H1 (cell line): ENCODE data around the gene GPSM1. TPM values are rescaled to one million over a fixed set of nuclear protein-coding genes. Genes with fewer than 3 reads are reported as not detected.

Experiments used
- CTCF ChIA-PET: fragments of 300-600 bp; sonication (Branson Sonifier 250); formaldehyde crosslinking; loops from one replicate; lab custom pipeline; 2021; ENCODE audit not compliant: partially characterized antibody; lab: Charles Lee
- POLR2A ChIA-PET: fragments of 300-600 bp; sonication (Branson Sonifier 250); formaldehyde crosslinking; loops from one replicate; lab custom pipeline; 2021; ENCODE audit warnings: inconsistent platforms; ENCODE audit not compliant: partially characterized antibody; lab: Charles Lee
- DNase-seq, 2 experiments: peaks; one replicate each; pipeline versions ENCODE4 v3.0.0 to v3.0.0-alpha.2; 2010 to 2022; ENCODE audit warnings: low spot score in 2 of 2, low read depth in 1 of 2, mixed read lengths in 1 of 2
- FAIRE-seq: peaks from 2 replicates; lab custom pipeline; 2011; peaks lifted over from hg19 to GRCh38; lab: Jason Lieb, UNC
- H2AFZ ChIP-seq: 2 replicates; pipeline ENCODE4 v1.8.1; 2012; ENCODE audit warnings: low read length, inconsistent platforms
- H2AK5ac ChIP-seq: 2 replicates; pipeline ENCODE4 v1.6.1; 2013; ENCODE audit warnings: low read depth, low read length
- H2BK120ac ChIP-seq: replicated peaks from 2 replicates; pipeline ENCODE3; 2013; ENCODE audit warnings: low read depth, low read length, inconsistent platforms
- H2BK12ac ChIP-seq: 2 replicates; pipeline ENCODE4 v1.6.1; 2013; ENCODE audit warnings: low read depth, low read length
- H2BK15ac ChIP-seq: 2 replicates; pipeline ENCODE4 v1.6.1; 2013; ENCODE audit warnings: low read length
- H2BK20ac ChIP-seq: 2 replicates; pipeline ENCODE4 v1.6.1; 2013; ENCODE audit warnings: low read length
- H2BK5ac ChIP-seq: 2 replicates; pipeline ENCODE4 v1.6.1; 2013; ENCODE audit warnings: low read depth, low read length
- H3K14ac ChIP-seq: 2 replicates; pipeline ENCODE4 v1.6.1; 2013; ENCODE audit warnings: inconsistent platforms; ENCODE audit not compliant: insufficient read length
- H3K18ac ChIP-seq: 2 replicates; pipeline ENCODE4 v1.6.1; 2013; ENCODE audit warnings: low read length; ENCODE audit errors: extremely low read depth
- H3K23ac ChIP-seq: 2 replicates; pipeline ENCODE4 v1.6.1; 2013; ENCODE audit warnings: inconsistent platforms; ENCODE audit not compliant: insufficient read length
- H3K23me2 ChIP-seq: 2 replicates; pipeline ENCODE4 v1.6.1; 2013; ENCODE audit warnings: low read depth, low read length
- H3K27ac ChIP-seq: 2 replicates; pipeline ENCODE4 v1.6.1; 2011; ENCODE audit warnings: low read depth, low read length, inconsistent platforms
- H3K27me3 ChIP-seq, 4 experiments: replicated peaks in 1 of 4; 1 replicate in 1 of 4; 2 replicates in 3 of 4; pipeline versions ENCODE4 v1.6.1 to v1.8.1; 2011 to 2013; ENCODE audit warnings: low read length in 3 of 4, mild to moderate bottlenecking in 3 of 4, inconsistent platforms in 2 of 4, mixed read lengths in 2 of 4, moderate library complexity in 1 of 4; ENCODE audit not compliant: control insufficient read depth in 3 of 4, insufficient read depth in 3 of 4; ENCODE audit errors: extremely low read depth in 1 of 4
- H3K36me3 ChIP-seq, 4 experiments: 2 replicates each; pipeline versions ENCODE4 v1.6.1 to v1.8.1; 2011 to 2013; ENCODE audit warnings: mild to moderate bottlenecking in 4 of 4, low read length in 3 of 4, moderate library complexity in 2 of 4, control low read depth in 1 of 4, inconsistent platforms in 1 of 4; ENCODE audit not compliant: insufficient read depth in 4 of 4, control insufficient read depth in 2 of 4
- H3K4ac ChIP-seq: replicated peaks from 2 replicates; pipeline ENCODE3; 2013; ENCODE audit warnings: low read length, low read depth, mixed read lengths, inconsistent platforms; ENCODE audit not compliant: insufficient read length
- H3K4me1 ChIP-seq, 4 experiments: replicated peaks in 1 of 4; 1 replicate in 1 of 4; 2 replicates in 3 of 4; pipeline versions ENCODE4 v1.6.1 to v1.8.1; 2011 to 2013; ENCODE audit warnings: low read length in 3 of 4, inconsistent platforms in 2 of 4, mixed read lengths in 1 of 4; ENCODE audit not compliant: insufficient read depth in 4 of 4, control insufficient read depth in 3 of 4
- H3K4me2 ChIP-seq, 2 experiments: 2 replicates each; pipeline versions ENCODE4 v1.6.1 to v1.8.1; 2011 to 2013; ENCODE audit warnings: low read depth in 2 of 2, low read length in 2 of 2, control low read depth in 1 of 2, inconsistent platforms in 1 of 2, mild to moderate bottlenecking in 1 of 2; ENCODE audit not compliant: insufficient read depth in 1 of 2
- H3K4me3 ChIP-seq, 4 experiments: fragments of 200-600, 300-600 bp in 1 of 4; sonication (generic), shearing (Covaris generic), sonication (Bioruptor Twin) in 1 of 4; 2 replicates each; pipeline versions ENCODE4 v1.5.1 to v1.8.1; 2011 to 2016; ENCODE audit warnings: low read length in 4 of 4, low read depth in 3 of 4, control low read depth in 2 of 4, inconsistent platforms in 2 of 4, mild to moderate bottlenecking in 2 of 4, mixed read lengths in 1 of 4, moderate library complexity in 1 of 4; ENCODE audit not compliant: insufficient read depth in 2 of 4; ENCODE audit errors: extremely low read depth in 1 of 4
- H3K56ac ChIP-seq: replicated peaks from 2 replicates; pipeline ENCODE3; 2013; ENCODE audit warnings: low read depth, mild to moderate bottlenecking, mixed read lengths, low read length, inconsistent platforms; ENCODE audit not compliant: insufficient read length
- H3K79me1 ChIP-seq: 2 replicates; pipeline ENCODE4 v1.6.1; 2013; ENCODE audit warnings: low read depth, low read length, control low read depth
- H3K79me2 ChIP-seq, 2 experiments: 2 replicates each; pipeline versions ENCODE4 v1.6.1 to v1.8.1; 2012 to 2013; ENCODE audit warnings: low read length in 2 of 2, mild to moderate bottlenecking in 2 of 2, inconsistent platforms in 1 of 2; ENCODE audit not compliant: insufficient read depth in 2 of 2, control insufficient read depth in 1 of 2
- H3K9ac ChIP-seq, 4 experiments: replicated peaks in 1 of 4; 1 replicate in 1 of 4; 2 replicates in 3 of 4; pipeline versions ENCODE4 v1.6.1 to v1.8.1; 2011 to 2013; ENCODE audit warnings: low read depth in 3 of 4, low read length in 3 of 4, control low read depth in 2 of 4, mild to moderate bottlenecking in 2 of 4, moderate library complexity in 2 of 4, inconsistent platforms in 1 of 4; ENCODE audit errors: extremely low read depth in 1 of 4
- H3K9me3 ChIP-seq, 2 experiments: 2 replicates each; pipeline versions ENCODE4 v1.6.1 to v1.8.1; 2012 to 2013; ENCODE audit warnings: mild to moderate bottlenecking in 2 of 2, moderate library complexity in 2 of 2, control low read depth in 1 of 2, inconsistent platforms in 1 of 2, low read depth in 1 of 2, low read length in 1 of 2, mixed read lengths in 1 of 2; ENCODE audit not compliant: insufficient read depth in 2 of 2
- H4K20me1 ChIP-seq, 2 experiments: replicated peaks in 1 of 2; 2 replicates each; pipeline versions ENCODE3 to v1.8.1; 2011 to 2013; ENCODE audit warnings: inconsistent platforms in 2 of 2, low read length in 2 of 2, mild to moderate bottlenecking in 1 of 2; ENCODE audit not compliant: insufficient read depth in 2 of 2, control insufficient read depth in 1 of 2
- H4K5ac ChIP-seq: 2 replicates; pipeline ENCODE4 v1.6.1; 2013; ENCODE audit warnings: low read length, low read depth, mixed read lengths, inconsistent platforms; ENCODE audit not compliant: insufficient read length
- H4K8ac ChIP-seq: 2 replicates; pipeline ENCODE4 v1.8.0; 2013; ENCODE audit warnings: mild to moderate bottlenecking, moderate library complexity, low read length, inconsistent platforms; ENCODE audit not compliant: insufficient read depth; ENCODE audit errors: extremely low read depth
- H4K91ac ChIP-seq: replicated peaks from 2 replicates; pipeline ENCODE3; 2013; ENCODE audit warnings: low read length, mixed read lengths, inconsistent platforms; ENCODE audit not compliant: insufficient read length
- CEBPB ChIP-seq: IDR thresholded peaks from 2 replicates; pipeline ENCODE4 v1.6.1; 2012; ENCODE audit warnings: low read depth, low read length
- WGBS, 2 experiments: shearing (Covaris generic) in 1 of 2; methylation state at CpG; one replicate each; pipeline versions ENCODE4 v1.1.6 to v1.1.7; 2013 to 2015; ENCODE audit warnings: low lambda C conversion rate in 2 of 2, mixed read lengths in 2 of 2, inconsistent platforms in 1 of 2, low coverage in 1 of 2, missing lambda C conversion rate in 1 of 2; ENCODE audit not compliant: insufficient replicate concordance in 2 of 2, insufficient coverage in 1 of 2, insufficient read length in 1 of 2; ENCODE audit errors: extremely low coverage in 1 of 2, missing lambda C conversion rate in 1 of 2; 5-methylcytosine and 5-hydroxymethylcytosine counted together
- polyA plus RNA-seq, 7 experiments: library from polyadenylated mRNA; depleted of rRNA in 3 of 7; stranded (reverse) in 5 of 7; unstranded in 2 of 7; fragments of >200 nt in 5 of 7; fragments of 200-250 nt in 2 of 7; gene quantifications; 1 replicate in 5 of 7; 2 replicates in 1 of 7; 4 replicates in 1 of 7; pipeline versions ENCODE4 v1.2.1 to v1.2.3, GENCODE V29; 2011 to 2013; ENCODE audit warnings: missing spikeins in 2 of 7, mixed read lengths in 2 of 7
- total RNA-seq: library from RNA; stranded (reverse); fragmentation: NEBNext Ultra II Directional; extraction: Animal tissue kit (Norgen Biotek cat#: 25700); gene quantifications from 2 replicates; pipeline ENCODE4 v1.2.1, GENCODE V29; 2021

Gene GPSM1
- total and polyA plus RNA-seq, 2 of the 8 experiments (the other 6 are each of a cell fraction or from before 2014, with no cell fraction given) = 12.8 to 18.0 TPM

GRCh38 chr9:136285501-136286358, 41.6 kb upstream of the GPSM1 start:
- H3K36me3 ChIP-seq = no peaks in the 10 kb centered on the region
- no peak for DNase-seq
- no peak overlapping the region for H4K91ac ChIP-seq
- WGBS, 2 experiments = 84% methylated on average over 18 of the region's 28 CpGs; no CpG with 5 or more reads in 1 of the 2 experiments
- no peak overlapping the region for H2BK15ac ChIP-seq
- no peak overlapping the region for H2BK5ac ChIP-seq
- no peak overlapping the region for H3K9ac ChIP-seq
- no peak overlapping the region for H3K56ac ChIP-seq
- no peaks in the 10 kb centered on the region for H3K79me2 ChIP-seq
- H2BK20ac ChIP-seq = no peak overlapping the region
- no peaks in the 10 kb centered on the region for H3K9me3 ChIP-seq
- no peak overlapping the region for H2BK12ac ChIP-seq
- no peaks in the 10 kb centered on the region for H3K27me3 ChIP-seq
- H3K23me2 ChIP-seq = no peaks in the 10 kb centered on the region
- H4K20me1 ChIP-seq = no peaks in the 10 kb centered on the region
- no peaks in the 10 kb centered on the region for H3K79me1 ChIP-seq
- H3K4ac ChIP-seq = no peak overlapping the region
- H3K4me2 ChIP-seq = no peak overlapping the region
- peaks cover 0 to 4% (median 2%) of the 10 kb centered on the region in 4 experiments; a peak in 3 of 7 replicates for H3K4me1 ChIP-seq
- POLR2A ChIA-PET = interaction anchor here (1.1 kb wide), 1 partner anchor 14 kb away, joined by 3 read pairs; no protein-coding TSS in a partner anchor
- H3K14ac ChIP-seq = no peak overlapping the region
- H3K4me3 ChIP-seq = no peak overlapping the region
- H4K8ac ChIP-seq = no peak overlapping the region
- no peak overlapping the region for H4K5ac ChIP-seq
- CTCF ChIA-PET = interaction anchor here (0.7 to 5.2 kb wide), 10 partner anchors 11 to 144 kb away, joined by 3 to 21 read pairs (median 3); no protein-coding TSS in a partner anchor
- no peak overlapping the region for H2AK5ac ChIP-seq
- no peak overlapping the region for H3K23ac ChIP-seq
- no peak overlapping the region for H2BK120ac ChIP-seq
- no peak overlapping the region for H3K18ac ChIP-seq
- no peak overlapping the region for H2AFZ ChIP-seq
- H3K27ac ChIP-seq = no peak overlapping the region
- FAIRE-seq = no peak
- TF ChIP-seq CEBPB = no peak
